Stimulated activated CD4-positive, alpha-beta T cell treated with anti-CD3 and anti-CD28 coated beads, Interleukin-12 subunit alpha, Interleukin-12 subunit beta, amount 100 ng/mL, for 48 hours (primary cell): ENCODE results near the gene ABHD16B.

Experiments used
- DNase-seq, 3 donors: peaks; one replicate each; pipeline ENCODE4 v3.0.0-alpha.2; 2020; ENCODE audit warnings: low read depth in 2 of 3, low spot score in 1 of 3

The ABHD16B gene

DNA sequence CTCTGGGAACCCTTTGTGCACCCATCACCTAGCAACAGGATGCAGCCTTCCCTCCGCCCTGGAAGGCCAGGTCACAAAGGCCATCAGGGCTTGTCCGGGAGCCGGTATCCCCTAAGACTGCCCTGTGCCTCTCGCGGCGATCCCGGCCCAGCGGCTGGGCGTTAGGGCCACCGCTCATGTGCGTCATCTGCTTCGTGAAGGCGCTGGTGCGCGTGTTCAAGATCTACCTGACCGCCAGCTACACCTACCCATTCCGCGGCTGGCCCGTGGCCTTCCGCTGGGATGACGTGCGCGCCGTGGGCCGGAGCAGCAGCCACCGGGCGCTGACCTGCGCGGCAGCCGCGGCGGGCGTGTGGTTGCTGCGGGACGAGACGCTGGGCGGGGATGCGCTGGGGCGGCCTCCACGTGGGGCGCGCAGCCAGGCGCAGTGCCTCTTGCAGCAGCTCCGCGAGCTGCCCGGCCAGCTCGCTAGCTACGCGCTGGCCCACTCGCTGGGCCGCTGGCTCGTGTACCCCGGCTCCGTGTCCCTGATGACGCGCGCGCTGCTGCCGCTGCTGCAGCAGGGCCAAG, at the start of gene ABHD16B:
Gene ABHD16B, plus strand, starts transcription at position 134 of the 570 bp plus-strand sequence. Its CDS starts 43 bp downstream, at position 177.
- DNase-seq: no peak

GRCh38 chr20:63814891-63815614, 46.2 kb upstream of the ABHD16B start:
- no peak for DNase-seq

- DNase-seq: no peak
Observed at GRCh38 chr20:63815615-63816253, 45.6 kb upstream of the ABHD16B start.

GRCh38 chr20:63819224-63819921, 41.9 kb upstream of the ABHD16B start:
- DNase-seq: no peak

GRCh38 chr20:63821811-63822210, 39.5 kb upstream of the ABHD16B start:
- no peak for DNase-seq

DNA sequence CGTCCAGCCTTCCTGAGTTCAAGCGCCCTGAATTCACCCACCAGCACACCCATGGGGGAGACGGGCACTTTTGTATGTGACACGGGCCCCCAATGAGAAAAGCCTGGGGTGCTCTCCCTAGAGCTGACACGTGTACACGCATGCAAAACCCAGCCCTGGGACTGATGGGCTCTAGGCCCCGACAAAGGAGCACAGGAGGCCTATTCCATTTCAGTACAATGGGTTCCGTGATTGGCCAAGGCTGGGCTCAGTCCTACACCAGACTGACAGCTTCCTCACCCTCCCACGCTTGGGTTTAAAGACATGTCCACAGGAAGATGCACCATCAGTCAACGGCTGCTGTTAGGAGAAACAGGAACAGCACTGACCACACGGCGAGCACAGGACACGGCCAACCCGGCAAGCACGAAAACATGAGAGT, 39.0 kb upstream of the ABHD16B start:
- no peak for DNase-seq

GRCh38 chr20:63823691-63824311, 37.5 kb upstream of the ABHD16B start:
- no peak for DNase-seq

DNA sequence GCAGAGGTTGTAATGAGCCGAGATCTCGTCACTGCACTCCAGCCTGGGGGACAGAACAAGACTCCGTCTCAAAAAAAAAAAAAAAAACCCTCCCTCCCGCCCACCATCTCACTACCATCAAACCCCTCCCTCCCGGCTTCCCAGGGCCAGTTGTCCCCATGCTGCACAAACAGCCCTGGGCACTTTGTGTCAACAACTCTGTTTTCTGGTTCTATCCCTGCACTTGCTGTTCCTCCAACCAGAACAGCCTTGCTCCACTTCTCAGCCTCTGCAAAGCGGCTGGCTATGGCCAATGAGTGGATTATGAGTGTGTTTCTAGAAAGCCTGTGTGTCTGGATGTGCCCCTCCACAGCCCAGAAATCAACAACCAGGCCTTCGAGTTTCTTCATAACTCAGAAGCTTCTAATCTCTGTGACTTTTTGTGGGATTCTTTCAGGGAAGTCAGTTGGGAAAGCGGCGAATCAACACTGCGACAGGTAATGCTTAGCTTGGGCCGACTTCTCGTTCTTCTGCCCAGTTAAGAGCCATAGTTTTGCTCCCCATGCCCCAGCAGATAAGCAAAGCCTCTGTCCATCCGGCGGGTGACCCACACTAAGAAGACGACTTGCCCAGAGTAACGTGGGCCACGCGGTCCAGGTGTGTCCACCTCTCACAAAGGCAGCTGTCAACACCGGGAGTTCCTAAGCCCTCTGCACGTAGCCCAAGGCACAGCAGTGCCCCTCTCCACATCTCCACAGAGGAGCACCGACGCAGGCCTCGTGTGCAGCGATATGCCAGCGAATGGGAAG, 35.8 kb upstream of the ABHD16B start:
- no peak for DNase-seq

DNA sequence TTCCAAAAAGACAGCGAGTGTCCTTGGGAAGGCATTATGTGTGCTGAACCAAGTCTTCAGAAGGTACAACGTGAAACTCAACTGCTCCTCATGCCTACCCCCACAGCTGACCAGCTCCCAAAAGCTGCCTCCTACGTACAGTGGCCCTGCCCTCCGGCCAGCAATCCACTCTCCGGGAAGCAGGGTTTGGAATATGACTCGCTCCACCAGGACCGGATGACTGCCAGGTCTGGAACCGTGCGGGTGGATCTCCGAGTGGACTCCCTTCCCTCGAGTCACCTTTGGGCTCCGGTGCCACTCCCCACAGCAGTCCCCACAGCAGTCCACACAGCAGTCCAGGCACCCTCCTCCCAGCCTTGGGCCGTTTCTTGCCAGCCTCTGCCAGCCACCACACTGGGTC, 34.5 kb upstream of the ABHD16B start:
- DNase-seq: no peak

GRCh38 chr20:63828124-63828523, 33.2 kb upstream of the ABHD16B start:
- no peak for DNase-seq

GRCh38 chr20:63828545-63828944, 32.8 kb upstream of the ABHD16B start:
- no peak for DNase-seq

GRCh38 chr20:63828951-63829350, 32.3 kb upstream of the ABHD16B start:
- DNase-seq: no peak

- no peak for DNase-seq
Observed at GRCh38 chr20:63829603-63829944, 31.7 kb upstream of the ABHD16B start.

GRCh38 chr20:63829945-63830835, 31.1 kb upstream of the ABHD16B start:
- no peak for DNase-seq

- DNase-seq: peak in 1 of 3 donors; percentile 35
Observed at GRCh38 chr20:63830841-63831588, 30.3 kb upstream of the ABHD16B start, which contains the start of gene ZBTB46. TSS of gene ZBTB46 (minus strand) at chr20:63831264. CDS start at chr20:63790757, 40,507 bp downstream.

- DNase-seq: no peak
Observed at GRCh38 chr20:63831646-63831992, 29.7 kb upstream of the ABHD16B start.

- no peak for DNase-seq
Observed at GRCh38 chr20:63831993-63832686, 29.2 kb upstream of the ABHD16B start.

GRCh38 chr20:63833776-63834490, 27.4 kb upstream of the ABHD16B start:
- DNase-seq: no peak
